GM10266 (cell line): ENCODE results near the gene IDE.

Experiments
- DNase-seq: peaks from one replicate; pipeline ENCODE4 v3.0.0; 2012; ENCODE audit errors: extremely low spot score
- CTCF ChIP-seq: IDR thresholded peaks from 2 replicates; pipeline ENCODE4 v1.5.1; 2012; ENCODE audit warnings: mild to moderate bottlenecking, low read depth; ENCODE audit not compliant: control insufficient read depth, insufficient read depth; ENCODE audit errors: missing control alignments

Gene IDE

GRCh38 chr10:92562424-92562823, 11.5 kb downstream of the IDE start:
- no peak for TF ChIP-seq CTCF
- no peak for DNase-seq

- TF ChIP-seq CTCF, result no peak
- no peak for DNase-seq
Observed at GRCh38 chr10:92559046-92559445, 14.8 kb downstream of the IDE start.

DNA sequence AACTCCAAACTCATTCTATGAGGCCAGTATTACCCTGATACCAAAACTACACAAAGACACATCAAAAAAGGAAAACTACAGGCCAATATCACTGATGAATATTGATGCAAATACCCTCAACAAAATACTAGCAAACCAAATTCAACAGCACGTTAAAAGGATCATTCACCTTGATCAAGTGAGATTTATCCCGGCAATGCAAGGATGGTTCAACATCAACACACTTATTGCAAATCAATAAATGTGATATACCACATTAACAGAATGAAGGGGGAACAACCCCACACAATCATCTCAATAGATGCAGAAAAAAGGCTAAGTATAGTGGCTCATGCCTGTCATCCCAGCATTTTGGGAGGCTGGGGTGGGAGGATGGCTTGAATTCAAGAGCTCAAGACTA, 19.9 kb downstream of the IDE start:
- TF ChIP-seq CTCF, result no peak
- DNase-seq, result no peak

DNA sequence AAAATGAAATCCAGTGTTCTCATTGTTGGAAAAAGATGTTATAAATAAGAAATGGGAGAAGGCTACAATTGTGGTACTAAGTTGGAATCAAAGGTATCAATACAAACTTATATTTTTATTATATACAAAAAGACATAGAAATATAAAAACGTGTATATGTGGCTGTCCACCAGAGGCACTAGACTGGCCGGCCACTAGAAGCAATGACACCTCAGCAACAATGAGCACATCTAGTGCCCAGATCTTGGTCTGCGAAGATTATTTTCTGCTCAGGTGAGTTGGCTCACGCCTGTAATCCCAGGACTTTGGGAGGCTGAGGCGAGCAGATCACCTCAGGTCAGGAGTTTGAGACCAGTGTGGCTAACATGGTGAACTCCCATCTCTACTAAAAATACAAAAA, 21.6 kb downstream of the IDE start:
- TF ChIP-seq CTCF, result no peak
- no peak for DNase-seq

DNA sequence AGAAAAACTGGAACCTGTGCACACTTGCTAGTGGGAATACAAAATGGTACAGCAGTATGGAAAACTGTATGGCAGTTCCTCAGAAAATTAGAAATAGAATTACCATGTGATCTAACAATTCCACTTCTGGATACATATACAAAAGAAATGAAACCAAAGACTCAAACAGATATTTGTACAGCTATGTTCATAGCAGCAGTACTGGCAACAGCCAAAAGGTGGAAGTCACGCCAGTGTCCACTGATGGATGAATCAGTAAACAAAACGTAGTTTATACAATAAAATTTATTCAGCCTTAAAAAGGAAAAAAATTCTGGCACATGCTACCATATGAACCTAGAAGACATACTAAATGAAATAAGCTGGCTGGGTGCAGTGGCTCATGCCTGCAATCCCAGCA, 23.0 kb downstream of the IDE start:
- no peak for TF ChIP-seq CTCF
- no peak for DNase-seq

GRCh38 chr10:92547676-92548075, 26.2 kb downstream of the IDE start:
- no peak for TF ChIP-seq CTCF

DNA sequence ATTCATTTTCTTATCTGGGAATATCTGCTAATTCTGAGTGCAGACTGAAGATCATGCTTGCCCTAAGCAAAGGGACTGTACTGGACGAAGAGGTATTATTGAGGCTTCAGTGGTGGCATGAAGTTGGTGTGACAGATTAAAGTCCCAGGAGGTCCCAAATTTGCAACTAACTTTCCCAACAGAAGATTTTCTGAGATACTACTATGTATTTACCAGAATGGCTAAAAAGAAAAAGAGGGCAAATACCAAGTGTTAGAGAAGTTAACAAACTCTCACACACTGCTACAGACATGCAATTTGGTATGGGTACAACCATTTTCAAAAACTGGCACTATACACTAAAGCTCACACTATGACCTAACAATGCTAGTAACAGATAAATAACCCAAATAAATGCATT, 28.3 kb downstream of the IDE start:
- no peak for DNase-seq
- no peak for TF ChIP-seq CTCF

More at GRCh38 chr10:92547676-92548075, 26.2 kb downstream of the IDE start:
- DNase-seq, result no peak
